GM19452 (cell line): Measurements from ENCODE around the gene STIM1.
A peak's percentile ranks its signal among the peaks of the same experiment; 100 is the strongest.
"Not testable (repeated sequence)": the region's sequence is repeated elsewhere in the genome, so short reads cannot be mapped to it uniquely, and the experiment has no call there.

Source experiments
- ATAC-seq: cut with Tn5 transposase; IDR thresholded peaks from one replicate; pipeline ENCODE4 v1.9.1; 2021; ENCODE audit not compliant: unreplicated experiment

Gene STIM1

DNA sequence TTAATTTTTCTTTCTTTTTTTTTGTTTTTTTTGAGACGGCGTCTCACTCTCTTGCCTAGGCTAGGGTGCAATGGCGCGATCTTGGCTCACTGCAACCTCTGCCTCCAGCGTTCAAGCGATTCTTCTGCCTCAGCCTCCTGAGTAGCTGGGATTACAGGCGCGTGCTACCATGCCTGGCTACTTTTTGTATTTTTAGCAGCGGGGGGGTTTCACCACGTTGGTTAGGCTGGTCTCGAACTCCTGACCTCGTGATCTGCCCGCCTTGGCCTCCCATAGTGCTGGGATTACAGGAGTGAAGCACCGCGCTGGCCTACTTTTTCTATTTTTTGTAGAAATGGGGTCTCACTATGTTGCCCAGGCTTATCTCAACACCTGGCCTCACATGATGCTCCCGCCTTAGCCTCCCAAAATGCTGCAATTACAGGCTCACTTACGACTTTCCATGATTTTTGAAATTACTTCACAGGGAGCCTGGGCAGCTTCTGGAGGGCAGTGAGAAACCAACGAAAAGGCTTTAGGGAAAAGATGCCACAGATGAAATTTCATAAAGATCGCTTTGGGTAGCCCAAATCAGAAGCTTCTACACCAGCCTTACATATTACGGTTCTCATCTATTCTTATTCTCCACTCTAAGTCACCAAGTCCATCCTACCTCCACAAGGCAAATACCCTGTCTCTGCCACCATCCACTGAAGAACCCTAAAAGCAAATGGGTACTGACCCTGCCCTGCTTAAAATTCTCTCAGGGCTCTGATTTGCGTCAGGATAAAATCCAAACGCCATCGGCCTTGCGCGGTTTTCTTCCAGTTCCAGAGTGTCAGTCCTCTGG, 238.3 kb downstream of the STIM1 start:
- ATAC-seq, result no peak

DNA sequence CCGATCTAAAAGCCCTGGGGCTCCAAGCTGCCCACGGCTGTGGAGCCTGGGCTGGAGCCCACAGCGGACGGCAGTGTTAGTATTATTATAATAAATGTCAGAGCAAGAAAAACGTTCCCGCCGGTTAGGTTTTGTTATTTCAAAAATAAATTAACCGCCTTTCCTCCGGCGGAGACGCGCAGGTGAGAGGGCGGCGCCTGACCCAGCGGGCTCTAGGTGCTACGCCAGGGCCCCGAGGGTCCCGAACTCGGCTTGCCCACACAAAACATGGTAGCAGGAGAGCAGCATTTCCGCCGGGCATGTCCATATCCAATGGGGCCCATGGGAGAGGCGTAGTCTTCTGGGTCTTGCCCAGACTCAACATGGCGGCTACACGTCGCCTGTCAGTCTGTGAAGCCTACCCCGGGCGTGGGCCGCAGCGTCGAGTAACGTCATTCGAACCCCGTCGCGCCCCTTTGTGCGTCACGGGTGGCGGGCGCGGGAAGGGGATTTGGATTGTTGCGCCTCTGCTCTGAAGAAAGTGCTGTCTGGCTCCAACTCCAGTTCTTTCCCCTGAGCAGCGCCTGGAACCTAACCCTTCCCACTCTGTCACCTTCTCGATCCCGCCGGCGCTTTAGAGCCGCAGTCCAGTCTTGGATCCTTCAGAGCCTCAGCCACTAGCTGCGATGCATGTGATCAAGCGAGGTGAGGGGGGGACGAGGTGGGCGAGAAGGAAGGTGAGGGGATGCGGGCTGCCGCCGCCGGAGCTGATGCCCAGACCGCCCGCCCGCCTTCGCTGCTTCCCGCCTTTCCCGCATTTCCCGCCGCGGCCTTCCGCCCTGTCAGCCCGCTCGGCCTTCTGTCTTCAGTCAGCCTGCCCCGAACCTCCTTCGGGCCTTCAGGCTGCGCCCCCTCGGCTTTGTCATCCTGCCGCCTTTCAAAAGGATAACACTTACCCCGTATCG, 239.2 kb downstream of the STIM1 start, which contains the start of gene RRM1:
Gene RRM1 (plus strand): TSS at position 452 of the 944 bp plus-strand sequence. CDS start 214 bp downstream, at position 666.
- peak; percentile 93 for ATAC-seq

DNA sequence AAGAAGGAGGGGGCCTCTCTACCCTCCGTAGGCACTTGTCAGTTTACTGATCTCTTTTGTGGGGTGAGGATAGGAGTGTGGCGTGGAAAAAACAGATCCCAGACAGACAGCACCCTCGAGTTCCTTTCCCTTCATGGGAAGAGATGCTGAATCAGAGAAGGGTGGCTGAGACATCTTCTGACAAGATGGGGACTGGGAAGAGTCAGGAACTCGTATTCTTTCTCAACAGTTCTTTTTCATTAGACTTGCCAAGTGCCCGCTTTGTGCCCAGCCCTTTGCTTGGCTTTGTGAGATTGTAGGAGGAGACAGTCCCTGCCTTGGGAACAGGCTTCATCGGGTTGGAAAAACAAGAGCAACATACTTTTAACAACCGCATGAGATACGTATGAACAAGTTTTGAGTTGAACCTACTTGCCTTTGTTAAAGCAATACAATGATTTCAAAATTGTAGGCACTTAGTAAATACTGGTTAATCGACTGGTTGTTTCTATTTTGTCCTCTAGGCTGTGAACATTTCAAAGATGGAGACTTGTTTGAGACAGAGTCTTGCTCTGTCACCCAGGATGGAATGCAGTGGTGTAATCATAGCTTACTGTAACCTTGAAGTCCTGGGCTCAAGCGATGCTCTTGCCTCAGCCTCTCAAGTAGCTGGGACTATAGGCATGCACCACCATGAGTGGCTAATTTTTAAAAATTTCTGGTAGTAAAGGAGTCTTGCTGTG, 240.2 kb downstream of the STIM1 start:
- ATAC-seq, result no peak

DNA sequence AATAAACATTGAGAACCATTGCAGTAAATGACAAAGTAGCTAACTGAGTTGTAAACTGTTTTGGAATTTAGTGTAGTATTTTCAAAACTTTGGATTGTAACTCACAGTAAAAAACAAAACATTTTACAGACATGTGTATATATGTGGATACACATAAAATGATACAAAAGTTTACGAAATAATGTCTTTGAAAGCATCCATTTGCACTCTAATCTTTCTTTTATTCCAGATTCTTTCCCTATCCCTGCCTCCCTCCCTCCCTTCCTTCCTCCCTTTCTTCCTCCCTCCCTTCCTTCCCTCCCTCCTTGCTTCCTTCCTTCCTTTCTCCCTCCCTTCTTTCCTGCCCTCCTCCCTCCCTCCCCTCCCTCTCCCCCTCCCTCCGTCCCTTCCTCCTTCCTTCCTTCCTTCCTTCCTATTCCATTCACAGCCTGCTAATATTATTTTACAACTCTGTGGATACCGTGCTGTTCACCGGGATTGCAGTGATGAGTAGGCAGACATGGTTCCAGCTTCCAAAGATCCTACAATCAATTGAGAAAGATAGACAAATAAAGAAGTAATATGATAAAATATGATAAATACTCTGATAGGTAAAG, 242.7 kb downstream of the STIM1 start:
- no peak for ATAC-seq

DNA sequence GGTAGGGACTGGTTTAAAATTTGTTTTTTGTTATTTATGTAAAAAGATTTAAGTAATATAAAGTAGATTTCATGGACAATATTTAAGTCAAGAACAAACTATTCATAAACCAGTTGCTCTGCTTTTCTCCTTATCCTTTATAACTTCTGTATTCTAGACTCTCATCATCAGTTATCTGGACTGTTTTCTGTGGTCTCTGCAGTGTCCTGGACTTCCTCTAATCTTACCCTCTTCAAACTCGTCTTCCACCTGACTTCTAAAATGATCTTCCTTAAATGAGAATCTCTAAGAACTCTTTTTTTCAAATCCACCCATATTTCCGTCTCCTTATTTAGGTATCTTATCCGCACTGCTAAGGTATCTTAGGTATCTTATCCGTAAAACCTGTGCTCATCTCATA, 247.2 kb downstream of the STIM1 start:
- ATAC-seq, result no peak

DNA sequence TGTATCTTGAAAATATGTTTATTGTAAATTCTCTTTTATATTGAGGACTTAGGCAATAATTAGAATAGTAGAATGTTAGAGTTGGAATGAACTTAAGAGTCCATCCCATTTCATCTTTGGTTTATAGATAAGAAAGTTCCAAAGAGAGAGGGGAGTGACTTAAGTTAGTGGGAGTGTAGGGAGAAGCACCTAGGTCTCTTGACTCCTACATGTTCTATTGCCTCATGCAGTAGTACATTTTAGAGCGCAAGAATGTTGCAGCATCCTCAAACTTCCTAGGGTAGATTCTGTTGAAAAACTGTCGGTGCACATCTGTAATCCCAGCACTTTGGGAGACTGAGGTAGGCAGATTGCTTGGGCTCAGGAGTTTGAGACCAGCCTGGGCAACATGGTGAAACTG, 247.8 kb downstream of the STIM1 start:
- ATAC-seq, result no peak

DNA sequence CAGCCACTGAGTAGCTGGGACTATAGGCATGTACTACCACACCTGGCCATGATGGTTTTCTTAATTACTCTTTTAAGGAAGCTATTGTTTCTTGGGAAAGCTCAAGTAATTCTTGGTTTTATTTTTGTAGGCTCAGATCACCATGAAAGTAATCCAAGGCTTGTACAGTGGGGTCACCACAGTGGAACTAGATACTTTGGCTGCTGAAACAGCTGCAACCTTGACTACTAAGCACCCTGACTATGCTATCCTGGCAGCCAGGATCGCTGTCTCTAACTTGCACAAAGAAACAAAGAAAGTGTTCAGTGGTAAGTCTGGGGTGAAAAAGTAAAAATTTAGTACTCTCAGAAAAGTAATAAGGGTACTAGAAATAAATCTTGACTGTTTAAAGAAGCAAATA, 250.5 kb downstream of the STIM1 start:
- ATAC-seq, result no peak

DNA sequence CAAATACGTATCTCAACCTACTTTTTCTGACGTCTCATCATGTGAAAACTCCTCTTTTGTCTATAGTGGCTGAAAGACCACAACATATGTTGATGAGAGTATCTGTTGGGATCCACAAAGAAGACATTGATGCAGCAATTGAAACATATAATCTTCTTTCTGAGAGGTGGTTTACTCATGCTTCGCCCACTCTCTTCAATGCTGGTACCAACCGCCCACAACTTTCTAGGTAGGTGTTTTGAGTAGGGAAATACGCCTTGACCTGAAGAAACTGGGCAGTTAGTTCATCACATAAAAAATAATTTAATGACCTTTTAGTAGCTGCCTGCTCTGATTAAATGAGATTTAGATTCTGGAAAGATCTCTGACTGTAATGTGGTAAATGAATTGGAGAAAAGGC, 256.4 kb downstream of the STIM1 start:
- no peak for ATAC-seq

DNA sequence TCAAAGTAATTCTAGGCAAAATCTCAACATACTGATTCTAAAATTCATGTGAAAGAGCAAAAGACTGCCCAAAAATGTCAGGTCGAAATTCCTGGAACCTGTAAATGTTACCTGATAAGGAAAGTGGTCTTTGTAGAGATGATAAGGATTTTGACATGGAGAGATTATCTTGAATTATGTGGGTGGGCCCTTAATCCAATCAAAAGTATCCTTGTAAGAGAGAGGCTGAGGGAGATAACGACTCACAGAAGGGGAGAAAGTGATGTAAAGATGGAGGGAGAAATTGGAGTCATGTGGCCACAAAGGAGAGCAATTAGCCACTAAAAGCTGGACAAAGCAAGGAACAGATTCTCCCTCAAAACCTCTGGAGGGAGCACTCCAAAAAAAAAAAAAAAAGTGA, 259.7 kb downstream of the STIM1 start:
- ATAC-seq, result no peak

DNA sequence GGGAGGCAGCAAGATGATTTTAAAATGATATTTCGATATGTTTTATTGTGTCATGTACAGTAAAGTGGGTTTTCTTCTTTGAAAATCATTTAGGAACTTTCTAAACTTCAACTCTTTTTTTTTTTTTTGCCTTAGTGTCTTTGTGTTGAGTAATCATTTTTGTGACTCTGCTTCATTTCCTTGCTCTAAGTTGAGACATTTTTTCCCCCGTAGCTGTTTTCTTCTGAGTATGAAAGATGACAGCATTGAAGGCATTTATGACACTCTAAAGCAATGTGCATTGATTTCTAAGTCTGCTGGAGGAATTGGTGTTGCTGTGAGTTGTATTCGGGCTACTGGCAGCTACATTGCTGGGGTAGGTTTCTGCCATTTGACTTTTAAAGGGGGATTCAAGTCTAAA, 262.6 kb downstream of the STIM1 start:
- no peak for ATAC-seq

DNA sequence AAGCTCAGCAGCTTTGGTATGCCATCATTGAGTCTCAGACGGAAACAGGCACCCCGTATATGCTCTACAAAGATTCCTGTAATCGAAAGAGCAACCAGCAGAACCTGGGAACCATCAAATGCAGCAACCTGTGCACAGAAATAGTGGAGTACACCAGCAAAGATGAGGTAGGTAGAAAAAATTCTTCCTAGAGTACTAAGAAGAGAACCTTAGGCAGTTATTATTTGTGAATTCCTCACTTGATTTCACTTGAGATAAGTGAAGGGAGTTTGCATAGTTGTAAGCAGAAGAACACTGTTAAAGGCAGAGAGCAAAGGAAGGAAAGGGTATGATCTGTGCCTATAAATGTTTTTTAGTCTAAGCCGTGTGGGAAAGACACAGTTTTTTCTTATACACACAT, 267.8 kb downstream of the STIM1 start:
- no peak for ATAC-seq

DNA sequence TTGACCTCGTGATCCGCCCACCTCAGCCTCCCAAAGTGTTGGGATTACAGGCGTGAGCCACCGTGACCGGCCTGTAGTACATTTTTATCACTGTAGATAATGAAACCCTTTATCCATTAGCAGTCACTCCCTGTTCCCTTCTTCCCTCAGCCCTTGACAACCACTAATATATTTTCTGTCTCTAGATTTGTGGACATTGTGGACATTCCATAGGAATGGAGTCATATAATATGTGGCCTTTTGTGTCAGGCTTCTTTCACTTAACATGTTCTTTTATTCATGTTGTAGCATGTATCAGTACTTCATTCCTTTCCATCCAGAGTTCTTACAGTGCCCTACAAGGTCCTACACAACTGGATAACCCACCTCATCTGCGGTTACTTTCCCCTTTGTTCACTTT, 269.7 kb downstream of the STIM1 start:
- ATAC-seq, result no peak

DNA sequence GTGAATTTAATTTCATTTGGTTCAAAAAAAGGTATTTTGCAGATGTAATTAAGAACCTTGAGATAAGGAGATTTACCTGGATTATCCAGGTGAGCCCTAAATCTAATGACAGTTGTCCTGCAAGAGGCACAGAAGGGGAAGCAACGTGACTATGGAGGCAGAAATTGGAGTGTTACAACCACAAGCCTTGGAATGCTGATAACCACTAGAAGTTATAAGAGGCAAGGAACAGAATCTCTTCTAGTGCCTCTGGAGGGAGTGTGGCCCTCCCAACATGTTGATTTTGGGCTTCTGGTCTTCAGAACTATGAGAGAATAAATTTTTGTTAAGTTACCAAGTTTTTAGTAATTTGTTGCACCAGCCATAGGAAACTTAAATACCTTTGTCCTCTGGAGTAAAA, 271.9 kb downstream of the STIM1 start:
- ATAC-seq, result no peak

DNA sequence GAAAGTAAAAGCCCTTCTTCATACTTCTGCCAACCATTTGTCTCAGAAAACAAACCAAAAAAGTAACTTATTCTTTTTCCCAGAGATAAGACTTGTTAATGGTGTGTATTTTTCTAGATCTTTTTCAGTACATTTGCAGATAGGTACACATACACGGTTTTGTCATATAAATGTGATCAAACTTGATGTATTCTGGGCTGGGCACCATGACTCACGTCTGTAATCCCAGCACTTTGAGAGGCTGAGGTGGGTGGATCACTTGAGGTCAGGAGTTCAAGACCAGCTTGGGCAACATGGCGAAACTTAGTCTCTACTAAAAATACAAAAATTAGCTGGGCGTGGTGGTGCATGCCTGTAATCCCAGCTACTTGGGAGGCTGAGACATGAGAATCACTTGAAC, 274.8 kb downstream of the STIM1 start:
- ATAC-seq, result not testable (repeated sequence)

DNA sequence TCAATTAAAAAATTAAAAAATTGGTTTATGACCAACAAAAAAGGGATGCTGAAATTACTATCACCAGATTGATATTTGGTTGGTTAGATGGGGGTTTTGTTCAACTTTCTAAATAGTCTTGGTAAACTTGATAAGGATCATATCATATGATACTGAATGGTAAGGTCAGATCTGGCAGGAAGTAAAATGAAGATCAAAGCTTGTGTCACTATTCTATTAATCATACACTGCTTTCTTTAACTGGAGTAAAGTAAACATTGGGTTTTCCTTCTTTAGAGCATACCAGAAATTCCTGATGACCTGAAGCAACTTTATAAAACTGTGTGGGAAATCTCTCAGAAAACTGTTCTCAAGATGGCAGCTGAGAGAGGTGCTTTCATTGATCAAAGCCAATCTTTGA, 279.3 kb downstream of the STIM1 start:
- ATAC-seq, result no peak

DNA sequence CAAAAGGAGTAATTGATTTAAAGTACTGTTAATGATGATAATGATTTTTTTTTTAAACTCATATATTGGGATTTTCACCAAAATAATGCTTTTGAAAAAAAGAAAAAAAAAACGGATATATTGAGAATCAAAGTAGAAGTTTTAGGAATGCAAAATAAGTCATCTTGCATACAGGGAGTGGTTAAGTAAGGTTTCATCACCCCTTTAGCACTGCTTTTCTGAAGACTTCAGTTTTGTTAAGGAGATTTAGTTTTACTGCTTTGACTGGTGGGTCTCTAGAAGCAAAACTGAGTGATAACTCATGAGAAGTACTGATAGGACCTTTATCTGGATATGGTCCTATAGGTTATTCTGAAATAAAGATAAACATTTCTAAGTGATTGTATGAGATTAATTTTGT, 283.0 kb downstream of the STIM1 start:
- ATAC-seq, result no peak

DNA sequence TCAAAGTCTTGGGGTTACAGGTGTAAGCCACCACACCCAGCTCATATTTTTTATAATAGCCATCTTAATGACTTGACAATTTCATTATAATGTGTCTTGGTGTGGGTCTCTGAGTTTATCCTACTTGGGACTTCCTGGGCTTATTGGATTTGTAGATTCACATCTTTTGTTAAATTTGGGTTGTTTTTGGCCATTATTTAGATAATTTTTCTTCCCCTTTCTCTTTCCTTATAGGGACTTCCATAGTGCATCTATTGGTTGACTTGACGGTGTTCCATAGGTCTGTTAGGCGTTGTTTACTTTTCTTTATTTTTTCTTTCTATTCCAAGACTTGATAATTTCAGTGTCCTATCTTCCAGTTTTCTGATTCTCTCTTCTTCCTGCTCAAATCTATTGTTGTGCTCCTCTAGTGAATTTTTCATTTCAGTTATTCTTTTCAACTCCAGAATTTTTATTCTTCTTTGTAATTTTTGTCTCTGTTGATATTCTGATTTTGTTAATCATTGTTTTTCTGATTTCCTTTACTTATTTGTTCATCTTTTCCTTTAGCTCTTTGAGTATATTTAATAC, 284.7 kb downstream of the STIM1 start:
- ATAC-seq, result no peak
